Upper lobe of left lung (tissue), 4 donors: Measurements from ENCODE around the gene PACSIN1.

Source experiments
- CTCF ChIP-seq, 6 experiments: fragments of 450-650 bp in 4 of 6; fragments of 200-600 bp in 2 of 6; sonication (generic) in 2 of 6; IDR thresholded peaks; one replicate each; pipeline ENCODE4 v1.5.1; 2016 to 2019; ENCODE audit warnings: antibody characterized with exemption in 6 of 6
- POLR2A ChIP-seq, 4 donors: fragments of 450-650 bp; IDR thresholded peaks; one replicate each; pipeline ENCODE4 v1.5.1; 2016 to 2017; ENCODE audit warnings: antibody characterized with exemption in 4 of 4, mild to moderate bottlenecking in 2 of 4

DNA sequence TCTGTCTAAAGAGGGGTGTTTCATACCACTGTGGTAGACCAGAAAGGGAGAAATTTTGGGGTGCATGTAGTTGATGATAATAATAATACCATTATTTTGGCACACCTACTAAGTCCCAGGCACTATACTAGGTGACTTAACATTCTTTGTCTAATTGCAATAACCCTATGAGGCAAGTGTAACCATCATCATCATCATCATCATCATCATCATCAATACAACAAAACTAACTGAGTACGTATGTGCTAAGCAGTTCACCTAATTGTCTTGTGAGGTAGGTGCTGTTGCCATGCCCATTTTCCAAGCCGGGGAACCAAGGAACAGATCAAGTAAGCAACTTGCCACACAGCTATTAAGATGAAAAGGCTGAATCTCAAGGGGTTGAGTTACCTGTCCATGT lies 2.6 kb upstream of the PACSIN1 start:
- no peak for TF ChIP-seq CTCF (IDR thresholded peaks at IDR 0.05)
- TF ChIP-seq POLR2A (IDR thresholded peaks at IDR 0.05), result no peak
